Endothelial cell of umbilical vein (primary cell): Measurements from ENCODE around the gene AGMO. TPM values are rescaled to one million over a fixed set of nuclear protein-coding genes. Genes with fewer than 3 reads are reported as not detected.

Source experiments
- BruUV-seq: library from RNA; stranded (reverse); fragments of 400-500 nt; replicated peaks from 2 replicates; lab custom pipeline; 2021; lab: Mats Ljungman, UMichigan
- CTCF ChIA-PET: fragments of 300-600, 350-600 bp; sonication (Branson Sonifier 250); formaldehyde crosslinking; loops from one replicate; lab custom pipeline; 2021; ENCODE audit warnings: antibody characterized with exemption, inconsistent platforms; lab: Charles Lee
- POLR2A ChIA-PET: fragments of 300-600, 350-600 bp; sonication (Branson Sonifier 250); formaldehyde crosslinking; loops from one replicate; lab custom pipeline; 2021; ENCODE audit warnings: antibody characterized with exemption, inconsistent platforms; lab: Charles Lee
- DNase-seq: peaks from one replicate; pipeline ENCODE4 v3.0.0-alpha.2; 2011; ENCODE audit warnings: low read depth, low spot score
- FAIRE-seq: peaks from 2 replicates; lab custom pipeline; 2011; peaks lifted over from hg19 to GRCh38; lab: Jason Lieb, UNC
- H2AFZ ChIP-seq: 2 replicates; pipeline ENCODE4 v1.6.0; 2012; ENCODE audit warnings: low read depth, low read length, control low read depth, inconsistent platforms
- H3K27ac ChIP-seq: 2 replicates; pipeline ENCODE4 v1.5.1; 2011; ENCODE audit warnings: low read depth, mild to moderate bottlenecking, control low read depth, low read length, moderate library complexity; ENCODE audit not compliant: insufficient read depth
- H3K27me3 ChIP-seq, 2 experiments: 2 replicates each; pipeline versions ENCODE4 v1.6.0 to v1.6.1; 2011; ENCODE audit warnings: low read length in 2 of 2, mixed read lengths in 1 of 2; ENCODE audit not compliant: control insufficient read depth in 2 of 2, insufficient read depth in 2 of 2
- H3K36me3 ChIP-seq, 2 experiments: 2 replicates in 1 of 2; 3 replicates in 1 of 2; pipeline ENCODE4 v1.5.1; 2011; ENCODE audit warnings: low read length in 2 of 2, mild to moderate bottlenecking in 1 of 2, moderate library complexity in 1 of 2; ENCODE audit not compliant: control insufficient read depth in 2 of 2, insufficient read depth in 2 of 2; ENCODE audit errors: extremely low read depth in 1 of 2
- H3K4me1 ChIP-seq: 3 replicates; pipeline ENCODE4 v1.5.1; 2011; ENCODE audit warnings: mild to moderate bottlenecking, low read length; ENCODE audit not compliant: control insufficient read depth, insufficient read depth; ENCODE audit errors: extremely low read depth
- H3K4me2 ChIP-seq: 2 replicates; pipeline ENCODE4 v1.6.1; 2011; ENCODE audit warnings: low read length, control low read depth, mixed read lengths; ENCODE audit not compliant: insufficient read depth
- H3K4me3 ChIP-seq, 3 experiments: fragments of 200-600 bp in 1 of 3; sonication (generic), shearing (Covaris generic) in 1 of 3; replicated peaks in 1 of 3; 2 replicates each; pipeline ENCODE4 v1.5.1; 2011 to 2016; ENCODE audit warnings: control low read depth in 3 of 3, low read length in 3 of 3, mild to moderate bottlenecking in 2 of 3, inconsistent platforms in 1 of 3, low read depth in 1 of 3, moderate library complexity in 1 of 3; ENCODE audit not compliant: insufficient read depth in 1 of 3
- H3K79me2 ChIP-seq: 2 replicates; pipeline ENCODE4 v1.6.0; 2012; ENCODE audit warnings: low read length, inconsistent platforms; ENCODE audit not compliant: control insufficient read depth, insufficient read depth
- H3K9ac ChIP-seq: replicated peaks from 2 replicates; pipeline ENCODE3; 2011; ENCODE audit warnings: low read length, control low read depth; ENCODE audit not compliant: insufficient read depth; ENCODE audit errors: extremely low read depth
- H3K9me1 ChIP-seq: replicated peaks from 3 replicates; pipeline ENCODE4 v1.6.0; 2011; ENCODE audit warnings: mild to moderate bottlenecking, low read length; ENCODE audit not compliant: control insufficient read depth, insufficient read depth; ENCODE audit errors: extremely low read depth
- H3K9me3 ChIP-seq: replicated peaks from 2 replicates; pipeline ENCODE4 v1.5.1; 2012; ENCODE audit warnings: low read length, inconsistent platforms; ENCODE audit not compliant: control insufficient read depth, insufficient read depth
- H4K20me1 ChIP-seq: replicated peaks from 2 replicates; pipeline ENCODE3; 2011; ENCODE audit warnings: mild to moderate bottlenecking, low read length; ENCODE audit not compliant: control insufficient read depth, insufficient read depth; ENCODE audit errors: extremely low read depth
- EZH2 ChIP-seq: IDR thresholded peaks from 2 replicates; pipeline ENCODE4 v1.6.1; 2012; ENCODE audit warnings: borderline replicate concordance, low read depth, mild to moderate bottlenecking, moderate library complexity, low read length, inconsistent platforms; ENCODE audit not compliant: severe bottlenecking
- GATA2 ChIP-seq: IDR thresholded peaks from 2 replicates; pipeline ENCODE4 v1.7.0; 2011; ENCODE audit warnings: low read depth, mild to moderate bottlenecking, moderate library complexity, mixed read lengths, low read length; ENCODE audit not compliant: insufficient read length, insufficient read depth
- POLR2A ChIP-seq: IDR thresholded peaks from 2 replicates; pipeline ENCODE4 v1.6.1; 2012; ENCODE audit warnings: low read depth, mild to moderate bottlenecking, control low read depth, low read length
- dilution Hi-C: fragments of 300-500 bp; cut with MboI; formaldehyde crosslinking; loops from one replicate; pipeline ENCODE4 v1.15.0; 2019; ENCODE audit warnings: low sequenced_read_pairs; ENCODE audit not compliant: extremely low pct_ligation_motif_present
- intact Hi-C: fragments of 100-400 bp; cut with micrococcal nuclease; formaldehyde crosslinking; loops from one replicate; pipeline ENCODE4 v1.10.0; 2022
- polyA plus RNA-seq, 4 experiments: library from polyadenylated mRNA; depleted of rRNA in 3 of 4; stranded (reverse) in 3 of 4; unstranded in 1 of 4; fragments of >200 nt; gene quantifications; 2 replicates each; pipeline versions ENCODE4 v1.2.1 to v1.2.3, GENCODE V29; 2011 to 2012; ENCODE audit warnings: missing spikeins in 1 of 4
- total RNA-seq: library from RNA; stranded (reverse); gene quantifications from 2 replicates; pipeline ENCODE4 v1.2.3, GENCODE V29; 2021
- TF ChIP-seq, protein P1 (sequence below), 2 donors: IDR thresholded peaks; 1 replicate in 1 of 2; 2 replicates in 1 of 2; pipeline ENCODE4 v1.5.1; 2011; ENCODE audit warnings: low read length in 2 of 2, mild to moderate bottlenecking in 2 of 2, moderate library complexity in 2 of 2, control low read depth in 1 of 2, inconsistent platforms in 1 of 2, low read depth in 1 of 2; ENCODE audit not compliant: insufficient read depth in 1 of 2; ENCODE audit errors: extremely low read depth in 1 of 2

The AGMO gene
- total and polyA plus RNA-seq, 2 donors (not counting 3 experiments of a cell fraction or from before 2014, with no cell fraction given): 0.23 to 0.40 TPM

DNA sequence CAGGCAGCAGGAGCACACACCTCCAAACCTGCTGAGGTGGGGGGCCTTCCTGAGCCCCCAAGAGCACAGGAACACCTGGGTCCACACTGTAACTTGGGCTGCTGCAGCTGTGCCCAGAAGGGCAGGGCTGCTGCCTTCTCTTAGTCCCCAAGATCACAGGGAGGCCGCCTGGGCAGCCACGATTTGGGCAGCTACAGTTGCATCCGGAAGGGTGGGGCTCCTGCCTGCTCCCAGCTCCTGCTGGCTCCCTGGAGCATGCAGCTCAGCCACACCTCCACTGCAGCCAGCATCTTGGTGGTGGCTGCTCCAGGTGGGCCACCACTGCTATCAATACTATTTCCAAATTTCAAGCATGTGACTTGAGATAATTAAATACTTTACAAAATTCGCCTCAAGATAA is 38.5 kb upstream of the AGMO start:
- POLR2A ChIA-PET: no interaction called here
- Histone ChIP-seq H3K4me2 (no peak overlapping the region), H3K4me1 (no peaks in the 10 kb centered on the region), H3K27me3 (no peaks in the 10 kb centered on the region), H2AFZ (no peak overlapping the region), H3K9me1 (no peaks in the 10 kb centered on the region), H3K4me3 (no peak overlapping the region), H3K9ac (no peak overlapping the region), H3K36me3 (no peaks in the 10 kb centered on the region), H3K27ac (no peak overlapping the region), H4K20me1 (no peaks in the 10 kb centered on the region), H3K79me2 (no peaks in the 10 kb centered on the region), H3K9me3 (no peaks in the 10 kb centered on the region)
- dilution Hi-C loops (no loop called here), intact Hi-C loops (no loop called here)
- no peak for FAIRE-seq
- CTCF ChIA-PET: no interaction called here
- BruUV-seq: no TSS peak
- DNase-seq: no peak
- TF ChIP-seq POLR2A: no peak

DNA sequence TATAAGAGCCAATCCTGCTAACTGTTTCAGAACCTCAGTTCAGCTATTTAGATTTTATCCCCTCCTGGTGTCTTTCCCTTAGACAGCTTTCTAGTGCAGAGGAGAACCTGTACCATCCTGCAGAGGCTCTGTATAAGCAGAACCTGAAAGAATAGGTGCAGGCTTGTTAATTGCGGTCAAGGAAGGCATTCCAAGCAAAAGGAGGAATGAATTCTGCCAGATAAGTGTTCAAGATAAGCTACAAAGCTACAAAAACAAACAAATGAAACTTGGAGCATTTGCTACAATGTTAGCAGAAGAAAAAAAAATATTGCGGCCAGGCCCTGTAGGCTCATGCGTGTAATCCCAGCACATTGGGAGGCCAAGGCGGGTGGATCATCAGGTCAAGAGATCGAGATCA is 32.6 kb upstream of the AGMO start:
- no peaks in the 10 kb centered on the region for H3K4me1 ChIP-seq
- DNase-seq (no peak), FAIRE-seq (no peak)
- no peaks in the 10 kb centered on the region for H3K9me3 ChIP-seq
- no peaks in the 10 kb centered on the region for H3K9me1 ChIP-seq
- intact Hi-C loops (no loop called here), dilution Hi-C loops (no loop called here)
- ChIA-PET CTCF (interaction anchor here (0.8 to 1.8 kb wide), 3 partner anchors 9 to 14 kb away, joined by 3 to 7 read pairs (median 5); no protein-coding TSS in a partner anchor), POLR2A (no interaction called here)
- no peak overlapping the region for H3K27ac ChIP-seq
- TF ChIP-seq POLR2A (no peak), GATA2 (no peak), EZH2 (no peak)
- TF ChIP-seq, protein P1, sequence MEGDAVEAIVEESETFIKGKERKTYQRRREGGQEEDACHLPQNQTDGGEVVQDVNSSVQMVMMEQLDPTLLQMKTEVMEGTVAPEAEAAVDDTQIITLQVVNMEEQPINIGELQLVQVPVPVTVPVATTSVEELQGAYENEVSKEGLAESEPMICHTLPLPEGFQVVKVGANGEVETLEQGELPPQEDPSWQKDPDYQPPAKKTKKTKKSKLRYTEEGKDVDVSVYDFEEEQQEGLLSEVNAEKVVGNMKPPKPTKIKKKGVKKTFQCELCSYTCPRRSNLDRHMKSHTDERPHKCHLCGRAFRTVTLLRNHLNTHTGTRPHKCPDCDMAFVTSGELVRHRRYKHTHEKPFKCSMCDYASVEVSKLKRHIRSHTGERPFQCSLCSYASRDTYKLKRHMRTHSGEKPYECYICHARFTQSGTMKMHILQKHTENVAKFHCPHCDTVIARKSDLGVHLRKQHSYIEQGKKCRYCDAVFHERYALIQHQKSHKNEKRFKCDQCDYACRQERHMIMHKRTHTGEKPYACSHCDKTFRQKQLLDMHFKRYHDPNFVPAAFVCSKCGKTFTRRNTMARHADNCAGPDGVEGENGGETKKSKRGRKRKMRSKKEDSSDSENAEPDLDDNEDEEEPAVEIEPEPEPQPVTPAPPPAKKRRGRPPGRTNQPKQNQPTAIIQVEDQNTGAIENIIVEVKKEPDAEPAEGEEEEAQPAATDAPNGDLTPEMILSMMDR (IDR thresholded peaks at IDR 0.05; ENCODE audit: extremely low read depth in 1 of 2, insufficient read depth in 1 of 2, low read depth in 1 of 2, low read length in 2 of 2): no peak
- H3K4me3 ChIP-seq: no peak overlapping the region
- H3K27me3 ChIP-seq: no peaks in the 10 kb centered on the region
- H3K36me3 ChIP-seq: no peaks in the 10 kb centered on the region
- no peak overlapping the region for H3K9ac ChIP-seq
- H3K79me2 ChIP-seq: no peaks in the 10 kb centered on the region
- no peak overlapping the region for H2AFZ ChIP-seq
- H3K4me2 ChIP-seq: no peak overlapping the region
- no peaks in the 10 kb centered on the region for H4K20me1 ChIP-seq
- no TSS peak for BruUV-seq
